HK-2 (cell line): ENCODE data around the gene CLDND2.

Experiments
- DNase-seq: peaks from one replicate; pipeline ENCODE4 v3.0.0-alpha.2; 2018; ENCODE audit not compliant: unreplicated experiment

The CLDND2 gene

DNA sequence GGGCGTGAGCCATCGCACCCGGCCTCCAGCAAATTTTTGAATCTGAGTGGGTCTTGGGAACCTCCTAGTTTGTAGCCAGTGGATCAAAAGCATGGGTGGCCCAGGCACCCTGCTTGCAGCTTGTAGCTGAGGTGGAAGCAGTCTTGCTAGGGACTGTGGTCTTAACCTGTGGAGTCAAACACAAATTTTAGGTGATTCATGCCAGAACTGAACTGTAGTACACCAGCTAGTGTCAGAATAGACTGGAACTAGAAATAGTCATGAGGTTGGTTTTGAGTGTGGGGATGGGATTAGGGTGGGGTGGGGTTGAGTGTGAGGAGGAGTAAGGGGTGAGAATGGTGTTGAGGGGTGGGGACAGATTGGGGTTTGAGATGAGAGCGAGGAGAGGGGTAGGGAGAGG, 13.2 kb upstream of the CLDND2 start:
- DNase-seq = no peak

DNA sequence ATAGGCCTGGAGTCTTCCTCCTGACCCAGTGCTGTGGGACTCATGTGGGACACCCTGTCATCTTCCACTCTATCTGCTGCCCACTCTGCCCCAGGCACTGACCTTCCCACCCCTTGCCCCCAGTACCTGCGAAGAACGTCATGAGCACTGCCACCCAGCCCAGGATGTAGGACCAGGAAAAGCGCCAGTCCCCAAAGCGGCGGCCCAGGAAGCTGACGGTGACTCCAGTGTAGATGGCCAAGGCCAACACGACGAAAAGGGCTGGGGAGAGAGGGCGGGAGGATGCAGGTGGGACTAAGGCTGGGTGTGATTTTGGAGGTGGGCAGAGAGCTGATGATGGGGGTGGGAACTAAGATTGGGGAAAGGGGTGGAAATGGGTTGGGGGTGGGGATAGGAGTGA, 11.6 kb upstream of the CLDND2 start:
- no peak for DNase-seq

DNA sequence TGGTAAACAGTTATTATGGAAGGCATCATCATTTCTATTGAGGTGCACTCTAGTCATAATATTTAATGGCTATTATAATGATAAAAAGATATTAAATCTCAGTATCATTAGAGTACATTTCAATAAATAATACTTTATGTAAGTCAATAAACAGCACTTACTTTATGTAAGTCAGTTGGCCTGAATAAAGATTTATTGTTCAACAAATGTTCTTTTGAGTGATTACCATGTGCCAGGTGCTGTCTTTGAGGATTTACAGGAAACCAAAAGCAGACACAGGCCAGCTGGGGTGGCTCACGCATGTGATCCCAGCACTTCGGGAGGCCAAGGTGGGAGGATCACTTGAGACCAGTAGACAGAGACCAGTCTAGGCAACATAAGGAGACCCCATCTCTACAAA, 8.6 kb upstream of the CLDND2 start:
- DNase-seq = no peak

DNA sequence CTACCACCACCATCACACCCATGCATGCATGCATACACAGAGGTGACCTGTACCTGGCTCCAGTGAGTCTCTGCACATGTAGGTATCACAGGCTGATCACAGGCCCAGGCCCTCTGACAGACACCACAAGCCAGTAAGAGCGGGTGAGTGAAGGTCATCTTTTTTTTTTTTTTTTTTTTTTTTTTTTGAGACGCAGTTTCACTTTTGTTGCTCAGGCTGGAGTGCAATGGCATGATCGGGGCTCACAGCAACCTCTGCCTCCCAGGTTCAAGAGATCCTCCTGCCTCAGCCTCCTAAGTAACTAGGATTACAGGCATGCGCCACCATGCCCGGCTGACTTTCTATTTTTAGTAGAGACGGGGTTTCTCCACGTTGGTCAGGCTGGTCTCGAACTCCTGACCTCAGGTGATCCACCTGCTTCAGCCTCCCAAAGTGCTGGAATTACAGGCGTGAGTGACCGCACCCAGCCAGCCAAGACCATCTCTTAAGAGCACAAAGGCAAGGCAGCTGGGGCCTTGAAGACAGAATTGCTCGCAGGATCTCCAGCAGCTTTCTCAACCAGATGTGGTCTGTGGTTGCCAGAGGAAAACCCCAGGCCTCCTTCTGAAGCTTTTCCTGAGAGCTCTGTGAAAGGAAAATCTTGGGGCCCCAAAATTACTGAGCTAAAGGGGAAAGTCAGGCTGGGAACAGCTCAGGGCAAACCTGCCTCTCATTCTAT, 6.9 kb upstream of the CLDND2 start:
- DNase-seq = no peak

DNA sequence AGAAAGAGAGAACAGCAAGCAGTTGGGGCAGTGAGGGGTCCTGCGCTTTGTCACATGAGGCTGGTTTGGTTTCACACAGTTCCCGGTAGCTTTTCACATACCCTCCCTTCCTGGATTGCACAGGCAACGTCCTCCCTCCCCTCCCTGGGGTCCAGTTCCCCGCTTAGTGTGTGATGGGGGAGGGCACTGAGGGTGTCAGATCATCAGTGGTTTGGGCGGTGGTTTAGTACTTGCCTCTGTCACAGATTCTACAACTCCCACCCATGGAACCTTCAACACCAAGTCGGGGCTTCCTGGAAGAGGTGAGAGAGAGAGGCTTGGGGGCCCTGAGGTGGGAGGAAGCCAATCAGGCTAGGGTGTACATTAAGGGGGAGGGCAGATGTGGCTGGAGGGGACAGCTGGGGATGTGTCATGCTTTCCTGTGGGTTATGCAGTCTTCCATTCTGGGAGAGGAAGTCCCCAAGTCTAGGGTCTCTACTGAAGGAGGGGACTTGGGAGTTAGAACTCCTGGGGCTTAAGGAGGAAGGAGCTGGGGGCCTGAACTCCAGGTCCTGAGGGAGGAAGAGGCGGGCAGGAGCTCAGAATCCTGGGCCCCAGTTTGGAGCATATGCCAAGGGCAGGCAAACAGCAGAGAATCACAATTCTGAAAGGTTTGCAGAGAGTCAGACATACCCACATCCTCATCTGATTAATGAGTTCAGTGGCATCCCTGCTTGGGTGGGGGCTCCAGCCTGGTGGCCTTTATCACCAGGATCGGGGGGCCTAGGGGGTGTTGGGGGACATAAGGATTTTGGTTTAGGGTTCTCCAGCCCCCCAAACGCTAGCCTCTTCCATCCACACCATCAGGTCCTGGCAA, 4.1 kb upstream of the CLDND2 start, which contains the start of gene NKG7:
TSS of gene NKG7 (minus strand) at position 6 of the 856 bp plus-strand sequence. CDS start 119 bp downstream, outside the sequence.
- DNase-seq = no peak

DNA sequence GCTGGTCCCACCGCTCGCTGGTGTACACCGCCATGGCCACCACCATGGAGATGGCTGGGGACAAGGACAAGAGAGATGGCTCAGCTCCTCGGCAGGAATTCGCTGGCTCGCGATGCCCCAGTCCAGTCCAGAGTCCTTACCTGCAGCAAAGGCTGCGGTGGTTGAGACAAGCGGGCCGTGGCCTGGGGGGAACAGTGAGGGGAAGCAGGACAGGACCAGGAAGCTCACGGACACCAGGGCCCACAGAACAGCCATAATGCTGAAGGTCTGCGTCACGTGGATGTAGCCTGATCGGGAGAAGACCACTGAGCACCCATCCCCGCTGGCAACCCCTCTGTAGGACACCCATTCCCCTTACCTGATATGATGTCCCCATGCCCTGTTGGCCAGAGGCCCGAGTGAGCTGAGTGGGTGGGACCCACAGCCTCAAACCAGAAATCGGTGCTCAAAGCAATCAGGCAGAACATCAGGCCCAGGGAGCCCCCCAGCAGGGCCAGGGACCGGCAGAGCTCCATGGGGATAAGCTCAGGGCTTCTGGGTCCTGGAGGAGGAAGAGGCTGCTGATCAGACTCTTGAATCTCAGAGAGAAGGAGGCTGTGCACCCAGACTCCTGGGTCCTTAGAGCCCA, 3.3 kb upstream of the CLDND2 start:
- DNase-seq = no peak

DNA sequence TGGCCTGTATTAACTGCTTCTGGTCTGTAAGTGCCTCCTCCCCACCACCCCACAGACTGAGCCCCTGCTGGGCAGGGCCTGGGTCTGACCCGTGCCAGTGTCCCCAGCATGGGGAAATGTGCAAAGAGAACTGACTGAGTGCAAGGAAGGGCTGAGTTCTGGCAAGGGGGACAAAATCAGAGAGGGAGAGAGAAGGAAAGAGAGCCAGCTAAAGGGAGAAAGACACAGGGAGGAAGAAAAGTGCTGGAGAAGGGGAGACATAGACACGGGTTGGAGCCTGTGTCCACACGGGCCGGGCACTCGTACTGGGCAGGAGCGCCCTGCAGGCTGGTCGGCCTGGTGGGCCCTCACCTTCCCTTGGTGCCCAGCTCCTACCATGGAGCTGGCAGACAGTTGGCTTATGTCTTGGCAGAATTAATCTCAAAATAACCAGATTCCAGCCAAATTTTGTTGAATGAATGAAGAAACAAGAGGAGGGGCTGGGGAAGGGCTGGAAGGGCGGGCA, 2.4 kb upstream of the CLDND2 start:
- no peak for DNase-seq

DNA sequence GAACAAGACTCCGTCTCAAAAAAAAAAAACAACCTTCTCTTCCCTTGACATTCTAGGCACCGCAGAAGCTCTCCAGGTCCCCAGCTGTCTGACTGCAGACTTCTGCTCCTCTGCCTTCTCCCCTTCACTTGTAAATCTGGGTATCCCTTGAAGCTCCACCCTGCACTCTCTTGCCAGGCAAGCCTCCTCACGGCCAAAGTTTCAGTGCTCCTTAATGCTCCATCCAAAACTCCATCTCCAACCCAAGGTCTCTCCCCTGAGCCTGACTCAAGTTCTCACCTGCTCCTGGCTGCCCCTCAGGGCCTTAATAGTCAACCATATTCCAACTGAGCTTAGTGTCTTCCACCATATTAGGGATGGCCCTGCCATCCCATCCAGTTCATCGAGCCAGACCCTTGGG, 1.4 kb upstream of the CLDND2 start:
- DNase-seq = no peak

DNA sequence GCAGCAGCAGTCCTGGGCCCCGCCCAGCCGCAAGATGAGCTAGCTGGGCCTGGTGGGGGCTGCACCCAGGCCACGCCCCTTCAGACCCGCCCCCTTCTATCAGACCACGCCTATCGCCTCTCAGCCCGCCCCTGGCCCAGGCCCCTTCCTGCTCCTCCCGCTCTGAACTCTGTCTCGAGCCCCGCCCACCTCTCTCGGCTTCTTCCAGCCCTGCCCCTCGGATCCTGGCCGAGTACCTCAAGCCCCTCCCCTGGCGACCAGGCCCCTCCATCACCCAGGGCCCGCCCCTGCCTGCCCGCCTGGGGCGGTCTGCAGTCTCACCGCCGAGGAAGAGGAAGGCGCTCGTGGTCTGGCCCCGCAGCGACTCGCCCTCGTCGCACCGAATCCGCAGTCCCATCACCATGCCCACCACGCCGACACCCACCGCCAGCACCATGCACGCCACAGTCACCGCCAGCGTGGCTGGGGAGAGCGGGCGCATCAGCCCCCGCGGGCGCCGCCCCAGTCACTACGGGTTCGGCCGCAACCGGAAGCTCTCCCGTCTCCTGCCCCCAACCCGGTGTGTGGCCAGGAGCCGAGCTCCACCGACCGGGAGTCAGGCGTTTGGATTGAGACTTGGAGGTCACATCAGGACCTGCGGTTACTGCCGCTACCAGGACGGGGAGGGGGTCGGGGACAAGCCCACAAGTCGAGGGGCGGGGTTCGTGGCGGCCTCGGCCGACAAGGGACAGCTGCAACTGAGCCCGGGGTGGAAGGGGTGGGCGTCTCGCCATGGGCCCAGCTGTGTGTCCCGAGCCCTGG, 1.0 kb downstream of the CLDND2 start:
- peak; percentile 100 for DNase-seq

DNA sequence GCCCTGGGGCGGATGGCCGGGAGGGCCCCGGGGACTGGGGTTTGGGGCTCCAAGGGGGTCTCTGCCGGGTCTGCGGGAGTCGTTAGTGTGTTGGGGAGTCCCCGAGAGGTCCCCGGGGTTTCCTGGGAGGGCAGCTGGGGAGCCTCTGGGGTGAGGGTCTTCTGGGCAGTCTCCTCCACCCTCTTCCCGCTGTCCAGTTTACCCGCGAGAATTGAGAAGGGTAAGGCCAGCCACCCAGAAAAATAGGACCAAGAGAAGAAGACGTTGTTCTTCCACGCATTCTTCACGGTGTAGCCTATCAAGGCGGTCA, 1.6 kb downstream of the CLDND2 start:
- no peak for DNase-seq

DNA sequence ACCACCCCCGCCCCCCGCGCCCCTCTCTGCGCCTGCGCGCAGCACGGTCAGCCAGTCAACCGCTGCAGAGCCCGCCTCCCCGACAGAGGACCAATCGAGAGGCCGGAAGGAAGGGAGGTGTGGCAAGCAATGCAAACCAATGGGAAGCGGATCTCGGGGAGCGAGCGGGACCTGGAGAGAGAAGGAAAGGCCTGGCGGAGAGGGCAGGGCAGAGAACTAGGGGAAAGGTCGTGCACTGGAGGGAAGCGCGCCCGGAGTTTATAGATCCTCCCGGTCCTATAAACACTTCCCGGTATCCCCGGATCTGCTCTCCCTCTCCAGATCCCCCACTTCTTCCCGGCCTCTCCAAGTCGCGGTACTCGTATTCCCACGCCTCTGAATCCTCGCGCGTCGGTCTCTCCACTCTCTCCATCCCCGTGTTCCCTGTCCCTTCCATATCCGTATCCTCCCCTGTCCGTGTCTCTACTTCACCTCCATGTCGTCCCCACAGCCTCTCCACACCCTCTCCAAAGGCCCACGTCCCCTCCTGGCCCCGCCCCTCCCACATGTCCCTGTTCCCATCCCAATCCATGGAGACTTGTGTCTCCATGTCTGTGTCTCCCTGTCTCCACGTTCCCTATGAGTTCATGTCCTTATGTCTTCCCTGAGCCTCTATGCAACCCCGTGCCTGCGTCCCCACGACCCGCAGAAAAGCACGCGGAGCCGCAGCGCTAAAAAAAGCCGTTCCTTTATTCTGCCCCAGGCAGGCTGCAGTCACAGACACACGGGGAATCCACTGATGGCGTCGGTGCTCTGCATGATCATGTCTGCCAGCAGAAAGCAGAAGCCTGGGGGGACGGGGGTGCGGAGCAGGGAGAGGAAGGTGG, 2.2 kb downstream of the CLDND2 start:
- peak; percentile 98 for DNase-seq

DNA sequence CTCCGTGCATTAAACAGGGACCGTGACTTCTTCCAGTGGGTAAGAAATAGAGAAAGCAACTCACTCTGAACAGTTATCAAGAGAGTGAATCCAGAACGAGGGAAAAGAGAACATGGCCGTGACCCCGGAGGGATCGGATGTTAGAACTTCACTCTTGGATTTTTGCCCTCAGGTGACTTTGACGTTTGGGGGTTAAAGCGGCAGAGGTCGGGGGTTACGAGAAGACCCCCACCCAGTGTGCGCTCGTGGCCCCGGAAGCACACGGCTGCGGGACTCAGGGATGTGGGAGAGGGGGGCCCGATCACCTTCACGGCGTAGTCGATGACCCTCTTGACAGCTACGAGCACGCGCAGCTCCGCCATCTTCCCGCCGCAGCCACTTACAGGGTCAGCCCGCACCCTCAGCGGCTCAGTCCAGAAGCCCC, 2.8 kb downstream of the CLDND2 start, which contains the start of gene ETFB:
TSS of gene ETFB (minus strand) at position 424 of the 424 bp plus-strand sequence. CDS start at position 362, 62 bp downstream.
- DNase-seq = no peak

DNA sequence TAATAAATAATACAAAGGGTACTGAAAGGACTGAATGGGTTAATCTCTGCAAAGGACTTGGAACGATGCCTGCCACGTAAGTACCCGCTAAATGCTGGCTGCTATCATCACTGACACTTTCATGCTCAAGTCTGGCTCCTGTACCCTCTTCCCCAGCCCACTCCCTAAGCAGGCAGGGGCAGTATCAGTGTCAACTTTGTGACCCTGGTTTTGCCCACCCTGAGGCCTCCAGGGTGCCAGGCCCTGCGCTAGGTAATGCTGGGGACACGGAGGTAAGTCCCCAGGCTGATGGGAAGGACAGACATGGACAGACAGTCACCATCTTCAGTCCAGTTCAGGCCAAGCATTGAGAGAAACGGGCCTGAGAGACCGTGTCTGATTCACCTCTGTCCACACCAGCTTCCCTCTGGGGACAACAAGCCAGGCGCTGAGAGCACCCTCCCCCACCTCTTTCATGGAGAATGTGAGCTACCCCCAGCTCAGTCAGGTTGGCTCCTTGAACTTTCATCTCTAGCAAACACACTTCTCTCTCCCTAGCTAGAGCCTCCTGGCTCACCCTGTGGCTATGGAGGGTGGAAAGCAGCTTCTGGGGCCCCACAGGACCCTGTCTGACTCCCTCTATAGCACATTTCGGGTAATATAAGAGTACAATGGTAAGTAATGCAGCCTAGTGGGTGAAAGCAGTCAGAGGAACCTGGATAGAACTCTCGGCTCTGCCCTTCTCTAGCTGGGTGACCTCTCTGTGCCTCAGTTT, 3.4 kb downstream of the CLDND2 start:
- DNase-seq = peak; percentile 48

DNA sequence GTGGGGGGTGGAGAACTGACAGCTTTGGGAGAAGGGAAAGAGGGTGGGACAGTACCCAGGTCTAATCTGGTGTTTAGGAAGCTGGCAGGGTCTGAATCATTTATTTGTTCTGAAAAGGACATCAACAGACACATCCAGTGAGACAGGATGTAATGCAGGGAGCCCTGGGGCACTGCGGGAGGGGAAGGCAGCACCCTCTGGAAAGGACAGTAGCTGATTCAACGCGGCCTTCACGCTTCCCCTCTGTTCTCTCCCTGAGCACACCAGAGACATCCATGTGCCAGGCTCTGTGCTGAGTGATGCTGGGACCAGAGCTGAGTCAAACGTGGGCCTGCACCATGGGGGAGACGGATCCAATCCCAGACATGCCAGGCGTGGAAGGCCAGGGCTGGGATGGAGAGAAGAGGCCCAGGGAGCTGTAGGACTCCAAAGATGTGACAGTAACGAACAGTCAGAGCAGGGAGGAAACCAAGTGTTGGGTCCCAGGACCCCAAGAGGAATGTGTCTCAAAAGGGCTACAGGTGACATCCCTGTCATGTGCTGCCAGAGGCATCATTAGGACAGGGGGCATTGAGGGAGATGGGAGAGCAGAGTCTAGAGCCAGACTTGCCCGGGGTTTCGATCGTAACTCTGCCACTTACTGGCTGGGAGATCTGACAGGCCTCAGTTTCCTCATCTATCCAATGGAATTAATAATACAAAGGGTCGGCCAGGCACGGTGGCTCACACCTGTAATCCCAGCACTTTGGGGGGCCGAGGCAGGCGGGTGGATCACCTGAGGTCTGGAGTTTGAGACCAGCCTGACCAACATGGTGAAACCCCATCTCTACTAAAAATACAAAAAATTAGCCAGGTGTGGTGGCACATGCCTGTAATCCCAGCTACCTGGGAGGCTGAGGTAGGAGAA, 4.3 kb downstream of the CLDND2 start:
- DNase-seq = no peak

DNA sequence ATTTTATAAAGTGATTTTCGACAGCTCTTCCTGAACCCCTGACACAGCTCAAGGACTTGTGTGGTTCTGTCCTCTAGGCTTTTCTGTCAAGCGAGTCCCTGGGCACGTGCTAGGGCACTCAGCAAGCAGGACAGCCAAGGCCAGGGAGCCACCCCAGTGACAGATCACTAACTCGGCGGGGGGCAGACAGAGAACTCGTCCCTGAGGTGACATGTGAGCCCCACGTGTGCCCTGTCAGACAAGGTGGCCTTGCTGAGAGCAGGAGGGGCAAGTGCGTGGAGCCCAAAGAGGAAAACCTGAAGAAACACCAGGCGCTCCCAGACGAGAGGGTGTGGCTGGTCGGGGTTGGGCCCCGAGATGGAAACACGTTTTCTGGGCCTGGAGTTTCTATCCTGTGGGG, 7.6 kb downstream of the CLDND2 start:
- DNase-seq = no peak

DNA sequence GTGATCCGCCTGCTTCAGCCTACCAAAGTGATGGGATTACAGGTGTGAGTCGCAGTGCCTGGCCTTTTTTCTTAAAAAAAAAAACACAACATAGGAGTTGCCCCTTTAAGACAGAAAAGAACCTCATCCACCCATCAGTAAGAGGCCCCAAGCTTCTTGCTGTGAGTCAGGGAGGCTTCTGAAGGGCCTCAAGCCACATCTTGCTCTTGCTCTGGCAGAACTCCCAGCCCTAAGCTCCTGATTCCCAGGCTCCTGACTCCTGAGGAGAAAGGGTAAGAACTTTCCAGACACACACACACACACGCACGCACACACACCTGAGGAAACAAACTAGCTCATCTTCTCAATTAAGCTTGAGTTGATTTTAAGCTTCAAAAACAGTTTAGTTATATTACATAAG, 9.5 kb downstream of the CLDND2 start:
- DNase-seq = peak; percentile 34

DNA sequence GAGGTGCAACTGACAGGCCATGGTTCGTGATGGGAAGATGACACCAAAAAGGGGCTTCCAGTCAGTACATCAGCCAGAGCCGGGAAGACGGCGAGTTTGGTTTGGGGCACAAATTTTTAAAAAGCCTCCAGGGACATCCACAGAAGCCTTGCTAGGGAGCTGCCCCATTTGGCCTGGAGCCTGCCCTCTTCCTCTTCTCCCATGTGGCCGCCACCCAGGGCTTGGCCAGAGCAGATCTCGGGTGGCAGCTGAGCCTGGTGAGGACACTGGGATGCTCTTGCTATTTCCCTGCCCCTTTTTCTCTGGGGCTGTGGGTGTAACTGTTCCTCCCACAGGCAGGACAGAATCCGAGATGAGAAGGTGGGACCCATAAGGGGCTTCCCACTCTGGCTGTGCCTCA, 10.9 kb downstream of the CLDND2 start:
- DNase-seq = no peak

DNA sequence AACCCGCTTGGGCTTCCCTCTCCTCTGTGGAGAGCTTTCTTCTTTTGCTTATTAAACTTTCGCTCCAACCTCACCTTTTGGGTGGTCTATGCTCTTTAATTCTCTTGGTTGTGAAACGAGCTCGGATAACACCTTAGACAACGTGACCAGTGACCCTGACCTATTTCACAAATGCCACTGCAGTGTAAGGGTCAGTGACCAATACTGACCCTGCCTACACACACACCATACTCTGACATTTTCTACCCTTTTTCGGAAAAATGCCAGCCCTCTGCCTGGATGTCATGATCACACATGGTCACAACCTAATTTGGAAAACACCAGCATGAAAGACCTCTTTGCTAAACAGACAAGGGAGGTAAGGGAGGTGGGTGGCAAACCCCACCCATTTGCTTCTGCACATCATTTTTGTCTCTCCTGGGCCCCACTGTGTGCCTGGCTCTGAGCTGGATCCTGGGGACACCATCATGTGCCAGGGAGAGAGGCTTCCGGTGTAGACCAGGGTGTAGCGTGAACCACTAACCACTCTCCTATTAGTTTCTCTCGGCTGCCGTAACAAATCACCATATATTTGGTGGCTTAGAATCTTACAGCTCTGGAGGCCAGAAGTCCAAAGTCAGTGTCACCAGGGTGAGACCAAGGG, 12.5 kb downstream of the CLDND2 start:
- DNase-seq = no peak
